Trophoblast cell (in vitro differentiated cells and primary cell): ENCODE measurements around the gene RB1.

Experiments used
- DNase-seq, 2 donors: peaks; one replicate each; pipeline ENCODE4 v3.0.0-alpha.2; 2016
- H2AFZ ChIP-seq: 2 replicates; pipeline ENCODE4 v1.6.1; 2013; ENCODE audit warnings: low read length, moderate library complexity, mild to moderate bottlenecking; ENCODE audit not compliant: insufficient read depth, poor library complexity
- H2AK5ac ChIP-seq: 2 replicates; pipeline ENCODE4 v1.6.1; 2013; ENCODE audit warnings: mild to moderate bottlenecking, low read length
- H2BK120ac ChIP-seq: 2 replicates; pipeline ENCODE4 v1.6.1; 2013; ENCODE audit warnings: low read length, mild to moderate bottlenecking, moderate library complexity; ENCODE audit not compliant: insufficient read depth, poor library complexity
- H2BK12ac ChIP-seq: 2 replicates; pipeline ENCODE4 v1.6.1; 2013; ENCODE audit warnings: mild to moderate bottlenecking, low read length, moderate library complexity
- H2BK5ac ChIP-seq: 2 replicates; pipeline ENCODE4 v1.6.1; 2013; ENCODE audit warnings: low read length, low read depth, moderate library complexity, mild to moderate bottlenecking; ENCODE audit not compliant: poor library complexity
- H3K14ac ChIP-seq: 2 replicates; pipeline ENCODE4 v1.6.1; 2013; ENCODE audit warnings: mild to moderate bottlenecking, low read length
- H3K18ac ChIP-seq: 2 replicates; pipeline ENCODE4 v1.6.1; 2013; ENCODE audit warnings: mild to moderate bottlenecking, low read length
- H3K23ac ChIP-seq: 2 replicates; pipeline ENCODE4 v1.6.1; 2013; ENCODE audit warnings: low read length
- H3K27ac ChIP-seq: 2 replicates; pipeline ENCODE4 v1.5.1; 2013; ENCODE audit warnings: low read depth, mild to moderate bottlenecking, inconsistent platforms, low read length, moderate library complexity
- H3K27me3 ChIP-seq: 2 replicates; pipeline ENCODE4 v1.6.1; 2013; ENCODE audit warnings: inconsistent platforms, mild to moderate bottlenecking, low read length, moderate library complexity; ENCODE audit not compliant: insufficient read depth
- H3K36me3 ChIP-seq, 2 experiments: 1 replicate in 1 of 2; 2 replicates in 1 of 2; pipeline ENCODE4 v1.6.1; 2013; ENCODE audit warnings: low read length in 2 of 2, mild to moderate bottlenecking in 2 of 2, moderate library complexity in 1 of 2; ENCODE audit not compliant: insufficient read depth in 2 of 2, control insufficient read depth in 1 of 2
- H3K4ac ChIP-seq: 2 replicates; pipeline ENCODE4 v1.6.1; 2013; ENCODE audit warnings: low read depth, mild to moderate bottlenecking, low read length, moderate library complexity
- H3K4me1 ChIP-seq, 2 experiments: 1 replicate in 1 of 2; 2 replicates in 1 of 2; pipeline ENCODE4 v1.6.1; 2013; ENCODE audit warnings: low read length in 2 of 2, mild to moderate bottlenecking in 2 of 2, moderate library complexity in 1 of 2; ENCODE audit not compliant: insufficient read depth in 2 of 2, control insufficient read depth in 1 of 2
- H3K4me2 ChIP-seq: 2 replicates; pipeline ENCODE4 v1.6.1; 2013; ENCODE audit warnings: inconsistent platforms, mild to moderate bottlenecking, low read length, moderate library complexity
- H3K4me3 ChIP-seq: 2 replicates; pipeline ENCODE4 v1.5.1; 2013; ENCODE audit warnings: mild to moderate bottlenecking, low read depth, low read length, inconsistent platforms
- H3K79me1 ChIP-seq: one replicate; pipeline ENCODE4 v1.6.1; 2013; ENCODE audit warnings: low read length
- H3K79me2 ChIP-seq: 2 replicates; pipeline ENCODE4 v1.6.1; 2013; ENCODE audit warnings: low read length, mild to moderate bottlenecking; ENCODE audit not compliant: control insufficient read depth, insufficient read depth, poor library complexity
- H3K9ac ChIP-seq: 2 replicates; pipeline ENCODE4 v1.6.1; 2013; ENCODE audit warnings: mild to moderate bottlenecking, low read length
- H3K9me3 ChIP-seq: 2 replicates; pipeline ENCODE4 v1.6.1; 2013; ENCODE audit warnings: low read depth, mild to moderate bottlenecking, control low read depth, inconsistent platforms, low read length; ENCODE audit not compliant: insufficient read depth
- H4K12ac ChIP-seq: 2 replicates; pipeline ENCODE4 v1.6.1; 2013; ENCODE audit warnings: low read depth, mild to moderate bottlenecking, low read length, moderate library complexity
- H4K8ac ChIP-seq: 2 replicates; pipeline ENCODE4 v1.6.1; 2013; ENCODE audit warnings: low read depth, mild to moderate bottlenecking, low read length, moderate library complexity
- H4K91ac ChIP-seq: one replicate; pipeline ENCODE4 v1.6.1; 2013; ENCODE audit warnings: low read depth, mild to moderate bottlenecking, low read length, moderate library complexity
- WGBS: extraction: QIAGEN DNeasy Blood & Tissue Kit; methylation state at CpG from one replicate; pipeline ENCODE4 v1.1.7; 2013; ENCODE audit warnings: missing lambda C conversion rate; ENCODE audit not compliant: insufficient read length, insufficient coverage; ENCODE audit errors: extremely low coverage; 5-methylcytosine and 5-hydroxymethylcytosine counted together

RB1 gene

GRCh38 chr13:48258002-48258401 lies 45.5 kb upstream of the RB1 start:
- Histone ChIP-seq H3K27me3 (no peaks in the 10 kb centered on the region), H4K91ac (no peak overlapping the region), H3K79me2 (no peaks in the 10 kb centered on the region), H3K4me1 (no peaks in the 10 kb centered on the region), H2BK5ac (no peak overlapping the region), H3K18ac (no peak overlapping the region), H3K4me2 (no peak overlapping the region), H3K27ac (no peak overlapping the region), H3K23ac (no peak overlapping the region), H2AFZ (no peak overlapping the region), H2AK5ac (no peak overlapping the region), H2BK12ac (no peak overlapping the region), H4K12ac (no peak overlapping the region), H4K8ac (no peak overlapping the region), H2BK120ac (no peak overlapping the region), H3K9me3 (no peaks in the 10 kb centered on the region), H3K14ac (no peak overlapping the region), H3K79me1 (no peaks in the 10 kb centered on the region), H3K9ac (no peak overlapping the region), H3K4me3 (no peak overlapping the region), H3K36me3 (peaks cover 10 to 21% of the 10 kb centered on the region in 2 experiments), H3K4ac (no peak overlapping the region)
- DNase-seq: no peak

DNA sequence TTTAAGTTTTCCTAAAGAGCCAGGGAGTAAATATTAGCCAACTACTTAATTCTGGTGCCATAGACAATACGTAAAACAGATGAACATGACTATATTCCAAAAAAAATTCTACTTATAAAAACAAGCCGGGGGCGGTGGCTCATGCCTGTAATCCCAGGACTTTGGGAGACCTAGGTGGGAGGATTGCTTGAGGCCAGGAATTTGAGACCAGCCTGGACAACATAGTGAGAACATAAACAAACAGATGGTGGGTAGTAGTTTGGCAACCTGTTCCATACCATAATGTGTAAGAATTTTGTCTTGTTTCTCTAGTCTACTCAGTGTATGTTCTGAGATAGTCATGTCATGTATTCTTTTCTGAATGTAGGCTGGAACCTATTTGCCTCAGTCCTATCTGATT lies 45.1 kb upstream of the RB1 start:
- Histone ChIP-seq H3K4me2 (no peak overlapping the region), H3K4me1 (no peaks in the 10 kb centered on the region), H3K23ac (no peak overlapping the region), H2BK5ac (no peak overlapping the region), H3K79me1 (no peaks in the 10 kb centered on the region), H3K27ac (no peak overlapping the region), H4K12ac (no peak overlapping the region), H3K27me3 (no peaks in the 10 kb centered on the region), H2BK120ac (no peak overlapping the region), H2AFZ (no peak overlapping the region), H3K9ac (no peak overlapping the region), H2AK5ac (no peak overlapping the region), H3K4me3 (no peak overlapping the region), H3K36me3 (peaks cover 12 to 24% of the 10 kb centered on the region in 2 experiments), H4K91ac (no peak overlapping the region), H3K9me3 (no peaks in the 10 kb centered on the region), H2BK12ac (no peak overlapping the region), H3K14ac (no peak overlapping the region), H3K79me2 (no peaks in the 10 kb centered on the region), H3K4ac (no peak overlapping the region), H4K8ac (no peak overlapping the region), H3K18ac (no peak overlapping the region)
- DNase-seq: no peak
- no CpG with 5 or more reads among the region's 3 CpGs for WGBS

DNA sequence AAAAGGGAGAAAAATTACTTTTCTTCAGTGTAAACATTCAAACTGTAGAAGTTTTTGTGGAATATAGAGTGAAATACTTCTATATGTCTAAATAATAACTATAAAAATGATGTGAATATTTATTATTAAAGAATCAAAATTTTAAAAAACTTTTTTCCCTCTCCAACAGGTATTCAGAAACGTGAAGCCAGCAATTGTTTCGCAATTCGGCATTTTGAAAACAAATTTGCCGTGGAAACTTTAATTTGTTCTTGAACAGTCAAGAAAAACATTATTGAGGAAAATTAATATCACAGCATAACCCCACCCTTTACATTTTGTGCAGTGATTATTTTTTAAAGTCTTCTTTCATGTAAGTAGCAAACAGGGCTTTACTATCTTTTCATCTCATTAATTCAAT lies 42.6 kb upstream of the RB1 start:
- WGBS: no CpG with 5 or more reads among the region's 4 CpGs
- no peak overlapping the region for H4K12ac ChIP-seq
- no peak overlapping the region for H2BK5ac ChIP-seq
- H2BK120ac ChIP-seq: no peak overlapping the region
- H3K9me3 ChIP-seq: no peaks in the 10 kb centered on the region
- peaks cover 4 to 27% of the 10 kb centered on the region in 2 experiments for H3K36me3 ChIP-seq
- H3K79me2 ChIP-seq: no peaks in the 10 kb centered on the region
- H3K23ac ChIP-seq: no peak overlapping the region
- no peak overlapping the region for H3K4ac ChIP-seq
- DNase-seq: no peak
- H4K91ac ChIP-seq: no peak overlapping the region
- H3K27ac ChIP-seq: no peak overlapping the region
- no peak overlapping the region for H3K4me2 ChIP-seq
- H2AK5ac ChIP-seq: no peak overlapping the region
- H4K8ac ChIP-seq: no peak overlapping the region
- no peak overlapping the region for H3K18ac ChIP-seq
- H3K27me3 ChIP-seq: no peaks in the 10 kb centered on the region
- no peak overlapping the region for H2AFZ ChIP-seq
- H2BK12ac ChIP-seq: no peak overlapping the region
- H3K4me1 ChIP-seq: no peaks in the 10 kb centered on the region
- no peaks in the 10 kb centered on the region for H3K79me1 ChIP-seq
- H3K14ac ChIP-seq: no peak overlapping the region
- no peak overlapping the region for H3K4me3 ChIP-seq
- H3K9ac ChIP-seq: no peak overlapping the region

GRCh38 chr13:48263196-48263595 lies 40.4 kb upstream of the RB1 start:
- Histone ChIP-seq H2BK5ac (no peak overlapping the region), H3K4ac (no peak overlapping the region), H4K91ac (no peak overlapping the region), H3K9me3 (no peaks in the 10 kb centered on the region), H4K8ac (no peak overlapping the region), H3K27ac (no peak overlapping the region), H2BK120ac (no peak overlapping the region), H2AFZ (no peak overlapping the region), H3K79me2 (no peaks in the 10 kb centered on the region), H3K79me1 (no peaks in the 10 kb centered on the region), H3K18ac (no peak overlapping the region), H3K14ac (no peak overlapping the region), H3K4me2 (no peak overlapping the region), H3K4me3 (no peak overlapping the region), H3K4me1 (no peaks in the 10 kb centered on the region), H2BK12ac (no peak overlapping the region), H3K36me3 (peaks cover 4 to 24% of the 10 kb centered on the region in 2 experiments), H3K27me3 (no peaks in the 10 kb centered on the region), H3K23ac (no peak overlapping the region), H2AK5ac (no peak overlapping the region), H3K9ac (no peak overlapping the region), H4K12ac (no peak overlapping the region)
- DNase-seq: no peak
- WGBS: no CpG with 5 or more reads among the region's 1 CpG
